ENCODE results near the gene FLOT1. TPM values are rescaled to one million over a fixed set of nuclear protein-coding genes. Genes with fewer than 3 reads are reported as not detected.

The FLOT1 gene
- total and polyA plus RNA-seq, 9 of the 15 experiments (the other 6 are each of a cell fraction or from before 2014, with no cell fraction given) = 11.7 to 149 (median 118) TPM

DNA sequence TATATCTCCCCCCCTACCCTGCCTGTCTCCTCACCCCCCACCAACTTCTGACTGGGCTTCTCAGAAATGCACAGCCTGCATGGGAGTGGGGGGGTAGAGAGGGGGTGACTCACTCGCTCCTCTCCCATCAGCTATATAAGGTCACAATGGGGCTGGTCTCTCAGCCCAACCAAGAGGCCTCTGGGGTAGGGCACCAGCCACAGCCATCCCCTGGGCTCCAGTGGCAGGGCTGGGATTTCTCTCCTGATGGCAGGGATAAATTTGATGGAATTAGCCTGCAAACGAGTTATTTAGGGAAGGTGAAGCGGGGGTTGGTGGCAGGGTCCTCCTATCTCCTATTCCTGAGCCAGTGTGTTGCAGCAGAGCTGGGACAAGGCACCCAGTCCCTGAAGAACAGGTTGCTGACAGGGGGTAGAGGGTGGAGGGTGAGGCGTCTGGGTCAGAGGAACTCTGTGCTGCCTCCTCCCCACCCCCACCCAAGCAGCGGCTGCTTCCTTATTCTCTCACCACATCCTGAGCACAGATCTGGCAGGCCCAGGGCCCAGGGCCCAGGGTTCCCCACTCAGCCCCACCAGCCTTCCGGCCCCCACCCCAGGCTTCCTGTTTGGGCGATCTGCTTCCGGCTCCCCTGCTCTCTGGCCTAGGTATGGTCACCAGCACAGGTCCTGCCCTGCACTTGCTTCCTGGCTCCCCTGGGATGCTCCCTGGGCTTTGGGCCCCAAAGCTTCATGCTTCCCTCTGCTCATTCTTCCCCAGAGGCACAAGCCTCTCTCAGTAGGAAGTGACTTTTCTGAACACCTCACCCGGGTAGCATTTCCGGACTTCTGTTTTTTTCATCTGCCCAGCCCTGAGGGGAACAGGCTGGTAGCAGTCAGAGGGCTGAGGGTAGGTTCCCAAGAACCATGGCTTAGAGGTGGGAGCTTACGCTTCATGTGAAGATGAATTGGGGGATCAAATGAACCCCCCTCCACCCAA lies 60.1 kb downstream of the FLOT1 start (continued):
- TF ChIP-seq, protein P1, sequence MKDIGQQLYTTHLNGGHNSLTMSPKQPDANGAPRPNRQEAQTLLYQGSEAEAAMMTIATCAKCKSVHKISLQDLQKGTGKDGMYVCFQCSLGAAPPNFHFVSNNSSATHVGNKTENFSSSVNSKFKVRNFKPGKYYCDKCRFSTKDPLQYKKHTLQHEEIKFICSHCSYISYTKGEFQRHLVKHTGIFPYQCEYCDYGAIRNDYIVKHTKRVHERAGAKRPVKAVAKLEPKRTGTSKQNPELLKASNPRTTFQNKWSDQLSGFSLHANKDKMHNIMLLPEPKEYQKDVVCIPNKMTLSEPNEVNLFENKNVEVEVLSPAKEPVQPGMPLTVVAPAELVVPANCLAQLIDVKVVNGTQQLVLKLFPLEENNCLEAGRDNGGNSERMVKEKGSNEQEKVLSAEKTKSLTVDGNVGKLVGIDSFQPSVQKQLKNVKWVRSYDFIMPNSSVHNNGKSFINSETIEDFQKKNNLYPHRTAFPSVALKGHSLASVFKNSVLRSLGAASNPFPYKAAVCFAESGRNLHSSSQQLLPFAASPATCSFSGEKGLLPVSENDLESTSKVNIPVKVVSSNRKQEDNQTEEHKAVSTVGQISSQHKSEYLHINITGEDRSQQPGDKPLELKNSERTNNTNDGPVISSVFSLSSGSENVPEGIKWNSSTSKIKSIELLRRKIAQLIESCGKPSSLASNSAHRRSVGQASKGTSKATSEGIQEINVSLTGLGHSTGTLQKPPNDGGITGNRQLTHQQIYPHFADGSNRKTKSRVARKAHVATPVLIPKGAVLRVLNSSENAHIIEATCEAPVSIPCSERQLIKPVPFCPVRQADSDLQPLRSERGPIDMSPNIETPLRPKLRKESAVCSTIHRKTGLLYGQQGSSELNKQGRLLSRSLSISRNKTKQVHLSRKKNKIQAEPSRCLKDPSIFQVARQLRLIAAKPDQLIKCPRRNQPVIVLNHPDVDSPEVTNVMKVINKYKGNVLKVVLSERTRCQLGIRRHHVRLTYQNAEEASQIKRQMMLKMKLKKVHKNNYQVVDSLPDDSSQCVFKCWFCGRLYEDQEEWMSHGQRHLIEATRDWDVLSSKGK (CRISPR knock-in tag; IDR thresholded peaks at IDR 0.05) = no peak
- TF ChIP-seq BDP1 (IDR thresholded peaks at IDR 0.05; ENCODE audit: insufficient read depth, insufficient read length) (no peak), NR3C1 (CRISPR knock-in tag; IDR thresholded peaks at IDR 0.05) (no peak), STAT5B (CRISPR knock-in tag; IDR thresholded peaks at IDR 0.05) (no peak), ZNF274 (IDR thresholded peaks at IDR 0.05; ENCODE audit: borderline replicate concordance, low read depth, low read length) (no peak), PURB (CRISPR knock-in tag; IDR thresholded peaks at IDR 0.05; ENCODE audit: low read depth) (no peak), TCF3 (CRISPR knock-in tag; IDR thresholded peaks at IDR 0.05) (peak; percentile 26; the same call in 1 of the 2 replicates), SRF (CRISPR knock-in tag; IDR thresholded peaks at IDR 0.05) (peak; percentile 91 to 98; a peak in 3 of 4 replicates), NFYB (IDR thresholded peaks at IDR 0.05; ENCODE audit: extremely low read depth, insufficient read length) (no peak), RBM25 (IDR thresholded peaks at IDR 0.05; ENCODE audit: low read depth, low read length, severe bottlenecking) (no peak), TAF9B (IDR thresholded peaks at IDR 0.05; ENCODE audit: partially characterized antibody) (no peak), CTBP1 (IDR thresholded peaks at IDR 0.05; ENCODE audit: borderline replicate concordance) (peak; percentile 75; the same call in 1 of the 2 replicates), MAZ (CRISPR knock-in tag; conservative IDR thresholded peaks at IDR 0.05 in 1 of 2, IDR thresholded peaks at IDR 0.05 in 1 of 2) (peak; percentile 82 to 95), C11orf30 (IDR thresholded peaks at IDR 0.05; ENCODE audit: low read depth) (no peak), NCOA2 (IDR thresholded peaks at IDR 0.05; ENCODE audit: partially characterized antibody in 2 of 2) (no peak), HLTF (IDR thresholded peaks at IDR 0.05) (no peak), HCFC1 (IDR thresholded peaks at IDR 0.05; ENCODE audit: low read depth, low read length) (peak; percentile 55), SMARCE1 (IDR thresholded peaks at IDR 0.05) (peak; percentile 84), ZBTB33 (CRISPR knock-in tag; IDR thresholded peaks at IDR 0.05) (no peak), CHD4 (IDR thresholded peaks at IDR 0.05; ENCODE audit: insufficient read depth, insufficient replicate concordance, low read depth, low read length, poor library complexity, severe bottlenecking) (peak; percentile 78), HIVEP1 (CRISPR knock-in tag; IDR thresholded peaks at IDR 0.05) (no peak), ATF7 (IDR thresholded peaks at IDR 0.05) (peak; percentile 72), STAG1 (CRISPR knock-in tag; IDR thresholded peaks at IDR 0.05; ENCODE audit: borderline replicate concordance) (no peak), CHD1 (IDR thresholded peaks at IDR 0.05; ENCODE audit: low read length) (no peak)
